Measurements from ENCODE around the gene LDLRAD4.

The LDLRAD4 gene

GRCh38 chr18:13285874-13286273 is 67.3 kb downstream of the LDLRAD4 start:
- no peak for DNase-seq (ENCODE audit: low spot score)

GRCh38 chr18:13286456-13287125 is 68.0 kb downstream of the LDLRAD4 start:
- DNase-seq (ENCODE audit: low spot score), result no peak

DNA sequence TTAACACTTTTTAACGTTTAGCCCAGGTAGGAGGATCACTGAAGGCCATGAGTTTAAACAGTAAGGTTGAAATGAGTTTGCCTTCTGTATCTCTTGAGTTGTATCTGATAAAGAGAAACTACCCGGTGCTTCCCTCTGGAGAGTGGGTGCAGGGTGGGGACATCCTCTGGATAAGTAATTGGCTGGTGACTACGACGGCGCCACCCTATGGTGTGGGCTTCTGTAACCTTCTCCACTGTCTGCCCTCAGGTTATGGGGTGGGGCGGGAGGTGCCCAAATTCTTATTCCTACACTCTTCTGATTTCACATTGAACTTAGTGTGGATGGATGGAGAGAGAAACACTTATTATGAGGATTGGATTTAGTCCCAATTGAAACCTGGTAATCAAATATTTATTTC is 68.8 kb downstream of the LDLRAD4 start:
- DNase-seq (ENCODE audit: low spot score), result no peak

- DNase-seq (ENCODE audit: low spot score), result no peak
These were observed 70.1 kb downstream of the LDLRAD4 start for GRCh38 chr18:13288509-13289133.

DNA sequence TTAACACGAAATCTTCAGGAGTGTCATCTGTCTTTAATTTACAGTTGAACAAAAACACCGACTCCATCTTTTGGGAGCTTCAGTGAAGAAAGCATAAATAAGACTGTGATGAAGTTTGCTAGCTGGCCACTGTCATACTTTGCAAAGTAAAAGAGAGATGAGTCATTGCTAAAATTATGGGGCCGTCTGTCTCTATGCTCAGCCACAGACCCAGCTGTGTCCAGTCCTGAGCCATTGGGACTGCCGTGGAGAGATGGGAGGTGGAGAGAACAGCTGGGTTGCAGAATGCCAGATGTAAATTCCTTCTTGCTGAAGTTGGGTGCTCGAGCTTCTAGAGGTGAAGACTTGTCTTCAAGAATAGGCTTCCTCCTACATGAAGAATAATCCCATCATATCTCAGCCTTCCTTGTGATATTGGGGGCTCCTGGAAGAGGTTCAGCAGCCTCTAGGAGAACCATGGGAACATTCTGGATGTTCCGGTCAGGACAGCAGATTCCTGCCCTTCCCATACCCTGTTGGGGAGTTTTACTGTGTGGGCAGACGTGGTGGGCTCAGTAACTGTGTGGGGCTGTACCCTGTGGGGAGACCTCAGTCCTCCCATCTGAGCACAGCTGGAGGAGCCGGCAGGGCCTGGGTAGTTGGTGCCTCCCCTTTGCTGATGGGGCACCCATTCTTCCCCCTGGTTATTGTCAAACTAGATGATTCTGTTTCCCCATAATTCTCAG is 71.1 kb downstream of the LDLRAD4 start:
- DNase-seq (ENCODE audit: low spot score), result no peak

DNA sequence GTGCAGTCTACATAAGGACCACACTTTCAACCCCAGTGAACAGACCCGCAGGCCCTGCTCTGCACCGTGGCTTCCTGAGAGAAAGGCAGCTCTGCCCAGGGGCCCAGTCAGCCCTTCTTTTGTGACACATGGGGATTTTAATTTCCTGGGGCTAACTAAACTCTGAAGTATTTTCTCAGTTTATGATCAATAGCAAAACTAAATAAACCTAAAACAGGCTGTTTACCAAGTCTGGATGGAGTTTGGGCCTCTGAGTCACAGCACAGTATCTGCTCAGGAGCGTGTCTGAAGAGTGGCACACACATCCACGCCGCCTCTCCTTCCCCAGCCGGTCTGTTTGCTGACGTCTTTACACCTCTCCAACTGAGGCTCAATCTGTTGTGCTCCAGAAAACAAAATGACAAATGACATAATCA is 72.3 kb downstream of the LDLRAD4 start:
- DNase-seq (ENCODE audit: low spot score), result peak; percentile 71

DNA sequence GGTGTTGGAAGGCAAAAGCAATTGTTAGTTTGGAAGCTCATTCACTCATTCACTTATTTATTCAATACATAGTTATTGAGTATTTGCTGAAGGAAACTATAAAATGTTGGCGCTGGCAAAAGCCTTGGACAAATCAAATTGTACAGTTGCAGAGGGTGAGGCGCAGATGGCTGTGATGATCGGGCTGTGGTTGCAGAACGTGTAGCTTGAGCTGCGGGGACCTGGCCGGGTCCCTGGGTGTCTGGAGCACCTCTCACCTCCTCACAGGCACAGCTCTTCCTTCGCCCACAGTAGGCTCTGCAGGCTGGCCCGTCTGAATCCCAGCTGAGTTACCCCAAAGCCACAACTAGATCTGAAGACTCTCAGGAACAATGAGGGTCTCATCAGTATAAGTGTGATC is 72.7 kb downstream of the LDLRAD4 start:
- no peak for DNase-seq (ENCODE audit: low spot score)

DNA sequence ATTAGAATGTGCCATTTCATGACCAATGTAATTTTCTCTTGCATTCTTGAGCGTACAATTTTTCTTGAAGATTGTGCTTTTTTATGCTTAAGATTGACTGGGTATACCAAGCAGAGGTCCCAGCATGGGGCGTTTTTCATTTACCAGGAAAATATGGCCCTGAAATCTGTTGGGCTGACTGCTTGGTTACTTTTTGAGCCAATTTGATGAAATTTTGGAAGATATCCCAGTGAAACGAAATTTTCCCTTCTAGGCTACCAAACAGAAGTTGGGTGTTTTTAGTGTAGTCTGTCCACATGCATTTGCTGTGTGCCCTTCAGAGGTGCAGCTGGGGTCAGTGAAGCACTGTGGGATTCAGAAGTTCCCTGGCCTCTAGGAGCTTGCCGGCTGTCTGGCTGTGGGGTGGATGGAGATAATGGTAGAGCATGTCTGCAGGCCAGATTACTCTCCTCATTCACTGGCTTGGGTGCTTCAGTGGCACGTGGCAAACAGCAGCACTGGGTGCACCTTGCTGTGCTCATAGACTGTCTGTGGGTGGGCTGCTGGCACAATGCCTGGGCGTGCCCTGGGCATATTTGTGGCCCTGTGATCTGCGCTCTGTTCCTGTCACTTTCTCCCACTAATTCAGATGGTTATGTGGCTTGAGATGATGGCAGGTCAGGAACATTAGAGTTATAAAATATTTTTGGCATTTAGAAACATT is 73.3 kb downstream of the LDLRAD4 start:
- no peak for DNase-seq (ENCODE audit: low spot score)

GRCh38 chr18:13292736-13293135 is 74.2 kb downstream of the LDLRAD4 start:
- DNase-seq (ENCODE audit: low spot score), result no peak

GRCh38 chr18:13294309-13294708 is 75.7 kb downstream of the LDLRAD4 start:
- no peak for DNase-seq (ENCODE audit: low spot score)

DNA sequence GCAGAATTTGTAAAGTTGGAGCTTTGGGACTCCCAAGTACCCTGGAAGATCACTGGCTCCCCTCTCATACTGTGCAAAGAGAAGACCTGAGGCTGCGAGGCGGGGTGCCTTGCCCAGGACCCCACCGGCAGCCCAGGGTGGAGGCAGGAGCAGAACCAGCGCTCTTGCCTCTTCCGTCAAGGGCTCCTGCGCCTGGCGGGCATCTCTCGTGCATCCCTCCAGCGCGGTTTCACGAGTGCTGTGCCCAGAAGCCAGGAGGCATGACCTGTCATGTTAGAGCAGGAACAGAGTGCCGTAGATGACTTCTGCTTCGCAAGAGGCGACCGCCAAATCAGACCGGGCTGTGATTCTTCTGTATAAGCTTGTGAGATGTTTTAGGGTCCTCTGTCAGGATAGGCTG is 77.3 kb downstream of the LDLRAD4 start:
- DNase-seq (ENCODE audit: low spot score), result no peak

DNA sequence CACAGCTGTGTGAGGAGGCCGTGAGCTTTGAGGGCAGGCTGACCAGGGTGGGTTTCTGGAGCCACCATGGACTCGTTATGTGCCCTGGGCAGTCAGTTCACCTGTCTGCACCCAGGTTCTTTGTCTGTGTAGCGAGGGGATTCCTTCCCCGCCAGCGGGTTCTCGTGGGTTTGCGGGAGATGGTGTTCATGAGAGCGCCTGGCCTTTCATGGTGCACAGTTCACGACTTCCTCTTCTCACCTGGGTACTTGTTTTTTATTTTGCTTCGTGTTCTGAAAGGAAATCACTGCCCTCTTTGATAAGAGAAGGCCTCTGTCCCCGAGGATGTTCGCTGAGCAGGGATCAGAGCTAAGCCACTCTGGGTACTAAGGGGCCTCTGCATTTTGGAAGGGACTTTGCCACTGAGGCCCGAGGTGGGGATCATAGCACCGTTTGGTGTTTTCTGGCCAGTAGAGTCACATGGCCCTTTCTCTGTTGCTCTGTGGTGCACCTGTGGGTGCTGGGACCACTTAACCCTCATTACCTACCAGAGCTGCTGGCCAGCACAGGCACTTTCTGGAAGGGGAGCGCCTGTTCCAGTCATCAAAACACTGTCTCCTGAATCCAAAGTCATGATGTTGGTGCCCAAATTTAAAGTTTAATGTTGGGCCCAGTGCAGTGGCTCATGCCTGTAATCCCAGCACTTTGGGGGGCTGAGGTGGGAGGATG is 78.5 kb downstream of the LDLRAD4 start:
- DNase-seq (ENCODE audit: low spot score), result no peak

GRCh38 chr18:13298262-13298661 is 79.7 kb downstream of the LDLRAD4 start:
- DNase-seq (ENCODE audit: low spot score), result no peak

GRCh38 chr18:13300029-13300428 is 81.5 kb downstream of the LDLRAD4 start:
- no peak for DNase-seq (ENCODE audit: low spot score)

- DNase-seq (ENCODE audit: low spot score), result no peak
These were observed 82.2 kb downstream of the LDLRAD4 start for GRCh38 chr18:13300796-13301195.

DNA sequence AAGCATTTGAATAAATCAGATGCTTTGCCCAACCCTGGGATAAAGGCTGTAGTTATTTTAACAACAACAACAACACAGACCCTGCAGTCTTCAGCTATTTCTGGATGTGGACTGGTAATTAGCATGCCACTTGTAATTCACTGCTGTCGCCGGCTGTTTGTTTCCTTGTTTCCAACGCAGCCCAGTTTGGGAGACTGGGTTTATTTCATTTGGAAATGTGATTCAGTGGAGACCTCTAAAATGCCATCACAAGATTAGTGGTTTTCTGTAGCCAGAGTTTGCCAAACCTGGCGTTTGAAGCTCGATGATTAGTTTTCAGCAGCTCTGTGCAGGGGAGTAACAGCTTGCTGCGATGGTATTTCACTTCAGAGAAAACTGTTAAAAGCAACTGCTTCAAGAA is 83.5 kb downstream of the LDLRAD4 start:
- peak; percentile 57 for DNase-seq (ENCODE audit: low spot score)

DNA sequence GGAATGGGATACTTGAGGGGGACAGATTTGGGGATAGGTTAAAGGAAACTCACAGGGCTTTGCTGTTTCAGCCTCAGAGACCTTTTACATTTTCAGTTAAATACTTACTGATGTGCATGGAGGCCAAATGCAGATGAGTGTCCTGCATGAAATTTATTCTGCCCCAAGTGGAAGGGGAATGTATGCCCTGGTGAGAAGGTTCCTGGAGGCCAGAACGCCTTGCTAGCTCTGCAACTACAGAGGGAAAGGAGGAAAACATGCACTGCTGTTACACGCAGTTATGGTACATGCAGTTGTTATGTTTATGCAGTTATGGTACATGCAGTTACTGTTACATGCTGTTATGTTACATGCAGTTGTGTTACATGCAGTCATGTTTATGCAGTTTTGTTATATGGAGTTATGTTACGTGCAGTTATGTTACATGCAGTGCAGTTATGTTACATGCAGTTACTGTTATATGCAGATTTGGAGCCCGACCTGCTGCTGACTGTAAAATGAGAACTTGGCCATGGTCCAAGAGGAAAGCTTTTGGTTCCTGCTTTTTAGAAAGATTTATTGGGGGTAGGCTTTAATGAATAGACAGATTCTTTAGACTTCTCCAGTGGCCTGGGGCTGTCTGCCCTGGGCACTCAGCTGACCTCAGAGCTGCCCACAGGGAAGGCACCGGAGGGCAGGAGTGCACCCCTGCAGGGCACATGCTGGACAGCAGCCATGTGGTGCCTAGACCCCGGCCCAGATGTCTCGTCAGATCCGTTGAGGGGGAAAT is 84.1 kb downstream of the LDLRAD4 start:
- no peak for DNase-seq (ENCODE audit: low spot score)

DNA sequence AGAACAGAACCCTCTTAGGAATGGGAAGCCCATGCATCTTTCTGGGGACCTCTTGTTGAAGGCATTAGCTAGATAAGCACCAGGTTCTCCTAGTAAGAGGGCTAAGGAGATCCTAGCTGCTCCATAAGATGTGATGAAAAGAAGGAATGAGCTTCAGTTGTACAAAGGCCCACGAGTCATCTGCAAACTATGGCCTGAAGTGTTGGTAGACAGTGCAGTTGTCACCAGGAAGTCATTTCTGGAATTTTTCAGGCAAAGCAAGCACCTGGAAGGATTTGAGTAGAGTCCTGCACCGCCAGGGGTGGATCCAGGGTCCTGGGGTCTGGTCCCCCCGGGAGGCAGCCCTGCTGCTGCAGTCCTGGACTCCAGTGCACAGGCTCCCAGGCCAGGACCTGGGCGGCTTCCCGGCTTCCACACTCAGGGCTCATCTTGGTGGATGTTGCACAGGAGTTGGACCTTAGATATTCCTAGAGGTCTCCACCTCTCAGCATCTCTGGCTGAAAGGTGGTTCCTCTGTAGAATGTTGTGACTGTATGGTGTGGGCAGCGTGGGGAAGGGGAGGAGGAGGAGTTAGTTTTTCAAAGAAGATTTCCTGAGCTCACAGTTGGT is 85.3 kb downstream of the LDLRAD4 start:
- no peak for DNase-seq (ENCODE audit: low spot score)

DNA sequence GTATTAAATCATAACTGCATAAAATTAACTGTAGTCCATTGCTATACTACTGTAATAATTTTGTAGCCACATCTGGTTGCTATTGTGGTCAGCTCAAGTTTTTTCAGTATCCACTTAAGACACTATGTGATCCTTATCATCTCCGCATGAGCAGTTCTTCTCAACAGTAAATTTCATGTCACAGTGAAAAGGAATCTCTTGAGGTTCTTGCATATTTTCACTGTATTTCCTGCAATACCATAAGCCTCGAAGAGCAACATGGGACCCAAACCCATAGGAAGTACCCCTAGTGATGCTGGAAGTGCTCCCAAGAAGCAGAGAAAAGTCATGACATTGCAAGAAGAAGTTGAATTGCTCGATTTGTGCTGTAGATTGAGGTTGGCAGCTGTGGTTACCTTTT is 86.7 kb downstream of the LDLRAD4 start:
- no peak for DNase-seq (ENCODE audit: low spot score)

DNA sequence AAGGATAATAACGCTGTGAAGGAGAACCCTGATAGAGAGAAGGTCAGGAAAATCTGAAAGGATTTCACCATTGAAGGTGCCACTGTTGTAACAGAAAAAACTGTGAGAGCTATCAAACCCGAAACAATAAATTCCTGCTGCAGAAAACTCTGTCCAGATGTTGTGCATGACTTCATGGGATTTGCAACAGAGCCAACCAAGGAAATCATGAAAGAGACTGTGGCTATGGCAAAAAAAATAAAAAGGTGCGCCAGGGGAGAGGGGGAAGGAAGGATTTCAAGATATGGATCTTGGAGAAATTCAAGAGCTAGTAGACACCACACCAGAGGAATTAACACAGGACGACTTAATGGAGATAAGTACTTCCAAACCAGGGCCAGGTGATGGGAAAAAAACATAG is 88.0 kb downstream of the LDLRAD4 start:
- no peak for DNase-seq (ENCODE audit: low spot score)

DNA sequence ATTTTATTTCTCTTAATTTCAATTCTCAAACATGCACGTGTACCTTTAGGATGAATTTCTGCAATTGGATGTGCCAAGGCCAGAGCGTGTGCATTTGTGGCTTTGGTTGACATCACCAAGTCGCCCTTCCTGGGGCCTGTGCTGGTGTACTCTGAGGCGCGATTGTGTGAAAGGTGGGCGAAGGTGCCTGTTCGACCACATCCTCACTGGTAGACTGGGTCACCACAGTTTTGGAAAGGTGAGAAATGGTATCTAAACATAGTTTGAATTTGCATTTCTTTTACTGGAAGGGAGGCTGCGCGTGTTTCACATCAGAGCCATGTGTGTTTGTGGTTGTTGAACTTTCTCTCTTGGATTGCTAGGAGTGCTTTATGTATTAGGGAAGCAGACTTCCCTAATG is 89.8 kb downstream of the LDLRAD4 start:
- DNase-seq (ENCODE audit: low spot score), result no peak
